HepG2 (cell line): Measurements from ENCODE around the gene TMEM86B. TPM values are rescaled to one million over a fixed set of nuclear protein-coding genes. Genes with fewer than 3 reads are reported as not detected.
A peak's percentile ranks its signal among the peaks of the same experiment; 100 is the strongest.

Experiments used
- BORCS8-MEF2B ChIP-seq: sonication (generic); formaldehyde crosslinking; IDR thresholded peaks from 2 replicates; pipeline ENCODE4 v1.8.0; 2022; ENCODE audit warnings: mild to moderate bottlenecking, missing genetic modification reagents
- CHCHD3 ChIP-seq: sonication (generic); formaldehyde crosslinking; IDR thresholded peaks from 2 replicates; pipeline ENCODE4 v1.8.0; 2022; ENCODE audit warnings: mild to moderate bottlenecking, missing genetic modification reagents, moderate library complexity
- MEIS1 ChIP-seq: sonication (generic); formaldehyde crosslinking; IDR thresholded peaks from 2 replicates; pipeline ENCODE4 v1.9.0; 2021; ENCODE audit warnings: mild to moderate bottlenecking, missing genetic modification reagents, moderate library complexity, borderline replicate concordance
- NR2F2 ChIP-seq: IDR thresholded peaks from 2 replicates; pipeline ENCODE4 v1.6.1; 2012; ENCODE audit warnings: low read depth, inconsistent platforms, borderline replicate concordance
- POLR2G ChIP-seq: fragments of 200-400 bp; formaldehyde crosslinking; IDR thresholded peaks from 2 replicates; pipeline ENCODE4 v1.6.1; 2018; ENCODE audit warnings: mild to moderate bottlenecking, low read depth, low read length, moderate library complexity
- PPARG ChIP-seq: conservative IDR thresholded peaks from 2 replicates; pipeline ENCODE4 v1.6.1; 2016; ENCODE audit warnings: missing biosample characterization, missing genetic modification reagents
- SAFB2 ChIP-seq: sonication (generic); formaldehyde crosslinking; IDR thresholded peaks from 2 replicates; pipeline ENCODE4 v1.5.1; 2020; ENCODE audit warnings: missing genetic modification reagents, low read depth, mild to moderate bottlenecking, borderline replicate concordance
- SAP130 ChIP-seq: IDR thresholded peaks from 2 replicates; pipeline ENCODE4 v1.6.1; 2016; ENCODE audit warnings: low read depth
- SMYD3 ChIP-seq: sonication (generic); formaldehyde crosslinking; IDR thresholded peaks from 2 replicates; pipeline ENCODE4 v1.8.1; 2023; ENCODE audit warnings: mild to moderate bottlenecking, missing genetic modification reagents
- SP1 ChIP-seq, 2 experiments: fragments of 450-650 bp in 1 of 2; sonication (generic) in 1 of 2; formaldehyde crosslinking in 1 of 2; IDR thresholded peaks; 2 replicates each; pipeline versions ENCODE4 v1.4.0 to v1.6.1; 2016 to 2020; ENCODE audit warnings: missing genetic modification reagents in 1 of 2
- SRSF9 ChIP-seq: fragments of 200-400 bp; formaldehyde crosslinking; IDR thresholded peaks from 2 replicates; pipeline ENCODE4 v1.6.1; 2018; ENCODE audit warnings: borderline replicate concordance, mild to moderate bottlenecking, low read depth, low read length; ENCODE audit not compliant: insufficient read depth, poor library complexity, severe bottlenecking
- TEAD2 ChIP-seq: sonication (generic); formaldehyde crosslinking; IDR thresholded peaks from 2 replicates; pipeline ENCODE4 v1.9.0; 2021; ENCODE audit warnings: missing genetic modification reagents
- ZFP36L1 ChIP-seq: sonication (generic); formaldehyde crosslinking; IDR thresholded peaks from 2 replicates; pipeline ENCODE4 v1.8.0; 2022; ENCODE audit warnings: mild to moderate bottlenecking, missing genetic modification reagents, moderate library complexity
- ZFP82 ChIP-seq: sonication (generic); formaldehyde crosslinking; IDR thresholded peaks from 2 replicates; pipeline ENCODE4 v1.5.1; 2020; ENCODE audit warnings: mild to moderate bottlenecking, missing genetic modification reagents, borderline replicate concordance
- ZNF138 ChIP-seq: sonication (generic); formaldehyde crosslinking; IDR thresholded peaks from 2 replicates; pipeline ENCODE4 v1.5.0; 2020; ENCODE audit warnings: mild to moderate bottlenecking, low read depth, missing genetic modification reagents
- ZNF235 ChIP-seq: sonication (generic); formaldehyde crosslinking; IDR thresholded peaks from 2 replicates; pipeline ENCODE4 v1.8.1; 2023; ENCODE audit warnings: mild to moderate bottlenecking, missing genetic modification reagents, borderline replicate concordance
- ZNF549 ChIP-seq: sonication (generic); formaldehyde crosslinking; IDR thresholded peaks from 2 replicates; pipeline ENCODE4 v1.5.0; 2020; ENCODE audit warnings: missing genetic modification reagents
- ZNF563 ChIP-seq: sonication (generic); formaldehyde crosslinking; IDR thresholded peaks from 2 replicates; pipeline ENCODE4 v1.8.0; 2022; ENCODE audit warnings: mild to moderate bottlenecking, moderate library complexity, missing genetic modification reagents
- ZSCAN30 ChIP-seq: sonication (generic); formaldehyde crosslinking; IDR thresholded peaks from 2 replicates; pipeline ENCODE4 v1.5.0; 2020; ENCODE audit warnings: mild to moderate bottlenecking, missing genetic modification reagents
- polyA plus RNA-seq, 8 experiments: library from polyadenylated mRNA; depleted of rRNA in 3 of 8; stranded (reverse) in 7 of 8; unstranded in 1 of 8; fragments of >200 nt; fragmentation: Illumina TruSeq in 4 of 8; extraction: Trizol in 4 of 8; gene quantifications; 2 replicates each; pipeline versions ENCODE4 v1.2.1 to v1.2.3, GENCODE V29; 2011 to 2016; ENCODE audit warnings: low read depth in 4 of 8, missing spikeins in 1 of 8, mixed read lengths in 1 of 8; ENCODE audit not compliant: insufficient read depth in 1 of 8
- total RNA-seq, 5 experiments: library from RNA; depleted of rRNA; stranded (reverse); fragments of >200 nt; fragmentation: Illumina TruSeq; extraction: Trizol; gene quantifications; 2 replicates each; pipeline ENCODE4 v1.2.3, GENCODE V29; 2016; ENCODE audit warnings: low read depth in 1 of 5
- TF ChIP-seq, protein P1 (sequence below): sonication (generic); formaldehyde crosslinking; IDR thresholded peaks from 2 replicates; pipeline ENCODE4 v1.4.0; 2020; ENCODE audit warnings: low read depth, mild to moderate bottlenecking, missing genetic modification reagents
- TF ChIP-seq, protein P2 (sequence below): sonication (generic); formaldehyde crosslinking; IDR thresholded peaks from 2 replicates; pipeline ENCODE4 v1.4.0; 2020; ENCODE audit warnings: missing genetic modification reagents

TMEM86B gene
- total and polyA plus RNA-seq, 2 of the 13 experiments (the other 11 are each of a cell fraction or from before 2014, with no cell fraction given) = 7.7 to 9.6 TPM

DNA sequence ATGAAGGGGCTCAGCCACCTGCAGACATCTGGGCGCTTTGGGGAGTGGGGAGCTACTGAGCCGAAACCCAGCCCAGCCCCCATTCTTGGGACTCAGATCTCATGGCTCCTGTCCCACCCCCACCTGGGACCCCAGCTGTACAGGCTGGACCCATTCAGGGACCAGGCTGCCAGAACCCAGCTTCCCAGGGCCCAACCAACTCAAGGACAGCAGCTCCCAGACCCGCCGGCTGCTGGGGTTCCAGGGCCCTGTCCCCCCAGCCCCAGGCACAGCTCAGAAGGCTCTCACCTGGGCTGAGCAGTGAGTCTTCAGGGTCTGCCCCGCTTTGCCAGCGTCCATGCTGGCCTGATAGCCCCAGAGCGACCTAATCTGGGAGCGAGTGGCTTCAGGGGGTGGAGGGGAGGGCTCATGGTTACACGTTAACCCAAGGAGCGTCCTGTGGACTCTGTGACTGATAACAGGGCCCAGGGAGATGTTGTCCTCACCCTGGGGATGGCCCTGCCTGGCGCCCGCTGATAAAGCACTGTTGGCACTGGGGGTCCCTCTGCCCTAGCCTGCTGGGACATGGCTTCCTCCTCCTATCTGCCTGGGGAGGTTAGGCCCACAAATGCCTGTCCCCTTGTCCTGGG is at the start of gene TMEM86B (continued):
- TF ChIP-seq TEAD2 (CRISPR knock-in tag) (no peak), PPARG (CRISPR knock-in tag) (no peak), ZNF138 (no peak), MEIS1 (CRISPR knock-in tag) (0 out of 2 replicates have a peak, but pooled peaks have one; percentile 70), NR2F2 (no peak), SAFB2 (0 out of 2 replicates have a peak, but pooled peaks have one; percentile 24), ZNF235 (CRISPR knock-in tag) (no peak), SRSF9 (no peak), ZNF549 (CRISPR knock-in tag) (no peak), SP1 (IDR thresholded peaks at IDR 0.05) (no peak), SP1 (CRISPR knock-in tag; IDR thresholded peaks at IDR 0.05) (0 out of 2 replicates have a peak, but pooled peaks have one; percentile 35), ZSCAN30 (CRISPR knock-in tag) (no peak), BORCS8-MEF2B (CRISPR knock-in tag) (peak; percentile 67), ZFP36L1 (CRISPR knock-in tag) (no peak; the same call in 1 of the 2 replicates), SMYD3 (CRISPR knock-in tag) (no peak; the same call in 1 of the 2 replicates), ZNF563 (CRISPR knock-in tag) (no peak), ZFP82 (CRISPR knock-in tag) (no peak), SAP130 (peak; percentile 79), CHCHD3 (CRISPR knock-in tag) (no peak), POLR2G (peak; percentile 75)
- TF ChIP-seq, protein P1, sequence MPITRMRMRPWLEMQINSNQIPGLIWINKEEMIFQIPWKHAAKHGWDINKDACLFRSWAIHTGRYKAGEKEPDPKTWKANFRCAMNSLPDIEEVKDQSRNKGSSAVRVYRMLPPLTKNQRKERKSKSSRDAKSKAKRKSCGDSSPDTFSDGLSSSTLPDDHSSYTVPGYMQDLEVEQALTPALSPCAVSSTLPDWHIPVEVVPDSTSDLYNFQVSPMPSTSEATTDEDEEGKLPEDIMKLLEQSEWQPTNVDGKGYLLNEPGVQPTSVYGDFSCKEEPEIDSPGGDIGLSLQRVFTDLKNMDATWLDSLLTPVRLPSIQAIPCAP = no peak
- TF ChIP-seq, protein P2, sequence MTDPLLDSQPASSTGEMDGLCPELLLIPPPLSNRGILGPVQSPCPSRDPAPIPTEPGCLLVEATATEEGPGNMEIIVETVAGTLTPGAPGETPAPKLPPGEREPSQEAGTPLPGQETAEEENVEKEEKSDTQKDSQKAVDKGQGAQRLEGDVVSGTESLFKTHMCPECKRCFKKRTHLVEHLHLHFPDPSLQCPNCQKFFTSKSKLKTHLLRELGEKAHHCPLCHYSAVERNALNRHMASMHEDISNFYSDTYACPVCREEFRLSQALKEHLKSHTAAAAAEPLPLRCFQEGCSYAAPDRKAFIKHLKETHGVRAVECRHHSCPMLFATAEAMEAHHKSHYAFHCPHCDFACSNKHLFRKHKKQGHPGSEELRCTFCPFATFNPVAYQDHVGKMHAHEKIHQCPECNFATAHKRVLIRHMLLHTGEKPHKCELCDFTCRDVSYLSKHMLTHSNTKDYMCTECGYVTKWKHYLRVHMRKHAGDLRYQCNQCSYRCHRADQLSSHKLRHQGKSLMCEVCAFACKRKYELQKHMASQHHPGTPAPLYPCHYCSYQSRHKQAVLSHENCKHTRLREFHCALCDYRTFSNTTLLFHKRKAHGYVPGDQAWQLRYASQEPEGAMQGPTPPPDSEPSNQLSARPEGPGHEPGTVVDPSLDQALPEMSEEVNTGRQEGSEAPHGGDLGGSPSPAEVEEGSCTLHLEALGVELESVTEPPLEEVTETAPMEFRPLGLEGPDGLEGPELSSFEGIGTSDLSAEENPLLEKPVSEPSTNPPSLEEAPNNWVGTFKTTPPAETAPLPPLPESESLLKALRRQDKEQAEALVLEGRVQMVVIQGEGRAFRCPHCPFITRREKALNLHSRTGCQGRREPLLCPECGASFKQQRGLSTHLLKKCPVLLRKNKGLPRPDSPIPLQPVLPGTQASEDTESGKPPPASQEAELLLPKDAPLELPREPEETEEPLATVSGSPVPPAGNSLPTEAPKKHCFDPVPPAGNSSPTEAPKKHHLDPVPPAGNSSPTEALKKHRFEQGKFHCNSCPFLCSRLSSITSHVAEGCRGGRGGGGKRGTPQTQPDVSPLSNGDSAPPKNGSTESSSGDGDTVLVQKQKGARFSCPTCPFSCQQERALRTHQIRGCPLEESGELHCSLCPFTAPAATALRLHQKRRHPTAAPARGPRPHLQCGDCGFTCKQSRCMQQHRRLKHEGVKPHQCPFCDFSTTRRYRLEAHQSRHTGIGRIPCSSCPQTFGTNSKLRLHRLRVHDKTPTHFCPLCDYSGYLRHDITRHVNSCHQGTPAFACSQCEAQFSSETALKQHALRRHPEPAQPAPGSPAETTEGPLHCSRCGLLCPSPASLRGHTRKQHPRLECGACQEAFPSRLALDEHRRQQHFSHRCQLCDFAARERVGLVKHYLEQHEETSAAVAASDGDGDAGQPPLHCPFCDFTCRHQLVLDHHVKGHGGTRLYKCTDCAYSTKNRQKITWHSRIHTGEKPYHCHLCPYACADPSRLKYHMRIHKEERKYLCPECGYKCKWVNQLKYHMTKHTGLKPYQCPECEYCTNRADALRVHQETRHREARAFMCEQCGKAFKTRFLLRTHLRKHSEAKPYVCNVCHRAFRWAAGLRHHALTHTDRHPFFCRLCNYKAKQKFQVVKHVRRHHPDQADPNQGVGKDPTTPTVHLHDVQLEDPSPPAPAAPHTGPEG (CRISPR knock-in tag) = no peak
